Aorta (tissue), 5 donors: Measurements from ENCODE around the gene TMPRSS11B. TPM values are rescaled to one million over a fixed set of nuclear protein-coding genes. Genes with fewer than 3 reads are reported as not detected.
"Not testable (repeated sequence)": the region's sequence is repeated elsewhere in the genome, so short reads cannot be mapped to it uniquely, and the experiment has no call there.

ENCODE experiments used
- ATAC-seq: fragments of 200-7000 bp; cut with Tn5 transposase; one replicate; pipeline ENCODE4 v1.9.1; 2022; ENCODE audit warnings: moderate library complexity; ENCODE audit not compliant: low FRiP score
- DNase-seq, 2 donors: peaks; one replicate each; pipeline ENCODE4 v3.0.0-alpha.2; 2020
- H3K27ac ChIP-seq, 2 donors: one replicate each; pipeline ENCODE4 v1.5.1; 2013; ENCODE audit warnings: low read length in 2 of 2, mild to moderate bottlenecking in 2 of 2, moderate library complexity in 2 of 2, control low read depth in 1 of 2, inconsistent platforms in 1 of 2, low read depth in 1 of 2
- H3K27me3 ChIP-seq, 2 donors: one replicate each; pipeline ENCODE4 v1.6.1; 2013; ENCODE audit warnings: control low read depth in 1 of 2, low read length in 1 of 2, mild to moderate bottlenecking in 1 of 2, moderate library complexity in 1 of 2; ENCODE audit not compliant: insufficient read depth in 2 of 2, control insufficient read depth in 1 of 2
- H3K36me3 ChIP-seq, 2 donors: one replicate each; pipeline ENCODE4 v1.6.1; 2013; ENCODE audit warnings: control low read depth in 1 of 2, low read length in 1 of 2, mild to moderate bottlenecking in 1 of 2; ENCODE audit not compliant: insufficient read depth in 2 of 2, control insufficient read depth in 1 of 2
- H3K4me1 ChIP-seq, 2 donors: one replicate each; pipeline ENCODE4 v1.6.1; 2013; ENCODE audit warnings: low read length in 2 of 2, control low read depth in 1 of 2, mild to moderate bottlenecking in 1 of 2, moderate library complexity in 1 of 2; ENCODE audit not compliant: insufficient read depth in 2 of 2, control insufficient read depth in 1 of 2
- H3K4me3 ChIP-seq, 2 donors: one replicate each; pipeline ENCODE4 v1.5.1; 2013; ENCODE audit warnings: low read length in 2 of 2, control low read depth in 1 of 2, mild to moderate bottlenecking in 1 of 2
- H3K9me3 ChIP-seq: one replicate; pipeline ENCODE4 v1.6.1; 2013; ENCODE audit warnings: mild to moderate bottlenecking, low read length; ENCODE audit not compliant: control insufficient read depth
- WGBS, 2 donors: extraction: QIAGEN DNeasy Blood & Tissue Kit; methylation state at CpG; one replicate each; pipeline ENCODE4 v1.1.7; 2013; 5-methylcytosine and 5-hydroxymethylcytosine counted together
- intact Hi-C, 2 donors: fragments of 100-400 bp; cut with DNase I; formaldehyde crosslinking; loops; one replicate each; pipeline versions ENCODE4 v1.14.2 to v1.15.0; 2022
- long read RNA-seq, 2 donors: library from polyadenylated mRNA; unstranded; transcript quantifications; one replicate each; pipeline ENCODE4 v2.0.0, GENCODE V29; 2020 to 2021
- polyA plus RNA-seq, 2 donors: library from polyadenylated mRNA; stranded (reverse); fragments of 200-250 nt; gene quantifications; one replicate each; pipeline ENCODE4 v1.2.3, GENCODE V29; 2013
- total RNA-seq, 2 donors: library from RNA; stranded (reverse); fragmentation: NEBNext Ultra II Directional; extraction: Animal tissue kit (Norgen Biotek cat#: 25700); gene quantifications; one replicate each; pipeline ENCODE4 v1.2.1, GENCODE V29; 2021
- donor health status: healthy with polysubstance abuse.
- donor health status: Bipolar disorder and iron deficiency.
- donor health status: DM: no; HTN: no; CAD: no.
- donor health status: DM: no; HTN: no; CAD: no.
- donor health status: DM: yes; HTN: yes; CAD: no.

The TMPRSS11B gene, protein sequence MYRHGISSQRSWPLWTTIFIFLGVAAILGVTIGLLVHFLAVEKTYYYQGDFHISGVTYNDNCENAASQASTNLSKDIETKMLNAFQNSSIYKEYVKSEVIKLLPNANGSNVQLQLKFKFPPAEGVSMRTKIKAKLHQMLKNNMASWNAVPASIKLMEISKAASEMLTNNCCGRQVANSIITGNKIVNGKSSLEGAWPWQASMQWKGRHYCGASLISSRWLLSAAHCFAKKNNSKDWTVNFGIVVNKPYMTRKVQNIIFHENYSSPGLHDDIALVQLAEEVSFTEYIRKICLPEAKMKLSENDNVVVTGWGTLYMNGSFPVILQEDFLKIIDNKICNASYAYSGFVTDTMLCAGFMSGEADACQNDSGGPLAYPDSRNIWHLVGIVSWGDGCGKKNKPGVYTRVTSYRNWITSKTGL
- not detected for total RNA-seq
- polyA plus RNA-seq: 1 to 10 TPM in 1 of 2 donors, under 1 TPM in 1; 0.31 to 1.0 TPM
- long read RNA-seq, donor 1: 0 reads
- long read RNA-seq, donor 2: 0 reads

DNA sequence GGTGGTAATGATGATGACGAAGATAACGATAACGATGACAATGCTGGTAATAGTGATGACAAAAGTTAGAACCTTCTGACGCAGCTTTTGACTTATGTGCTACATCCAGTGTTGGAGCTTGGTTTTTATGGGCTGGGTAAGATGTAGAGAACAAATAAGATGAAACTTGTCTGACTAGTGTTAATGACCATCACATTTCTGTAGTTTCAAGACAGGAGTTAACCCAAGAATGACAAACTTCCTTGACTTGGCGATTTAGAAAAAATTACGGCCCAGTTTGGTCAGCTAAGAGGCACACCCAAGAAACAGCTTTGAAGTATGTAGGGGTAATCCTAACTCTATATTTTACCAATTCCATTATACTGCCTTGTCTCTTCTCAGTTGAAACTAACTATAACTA, at the start of gene TMPRSS11B:
Gene TMPRSS11B, minus strand, starts transcription at position 101 of the 400 bp plus-strand sequence. CDS start 136 bp downstream, outside the sequence.
- ATAC-seq: no peak
- Histone ChIP-seq H3K36me3 (no peaks in the 10 kb centered on the region), H3K27ac (no peak within 1 kb of the TSS), H3K4me3 (no peak within 1 kb of the TSS), H3K4me1 (no peaks in the 10 kb centered on the region), H3K27me3 (no peaks in the 10 kb centered on the region), H3K9me3 (no peaks in the 10 kb centered on the region)
- intact Hi-C loops: no loop called here
- WGBS, 2 donors: 87 to 89% methylated on average over 6 of the region's 6 CpGs
- DNase-seq: no peak

DNA sequence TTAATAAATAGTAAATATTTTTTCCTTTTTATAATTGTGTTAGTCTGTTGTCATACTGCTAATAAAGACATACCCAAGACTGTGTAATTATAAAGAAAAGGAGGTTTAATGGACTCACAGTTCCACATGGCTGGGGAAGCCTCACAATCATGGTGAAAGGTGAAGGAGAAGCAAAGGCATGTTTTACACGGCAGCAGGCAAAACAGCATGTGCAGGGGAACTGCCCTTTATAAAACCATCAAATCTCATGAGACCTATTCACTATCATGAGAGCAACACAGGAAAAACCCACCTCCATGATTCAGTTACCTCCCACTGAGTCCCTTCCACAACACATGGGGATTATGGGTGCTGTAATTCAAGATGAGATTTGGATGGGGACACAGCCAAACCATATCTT, 45.8 kb upstream of the TMPRSS11B start:
- 83 to 92% methylated on average over 1 of the region's 1 CpG for WGBS, 2 donors
- H3K4me1 ChIP-seq: no peaks in the 10 kb centered on the region
- ATAC-seq: no peak
- no peak overlapping the region for H3K27ac ChIP-seq
- intact Hi-C loops: no loop called here
- no peaks in the 10 kb centered on the region for H3K9me3 ChIP-seq
- no peaks in the 10 kb centered on the region for H3K27me3 ChIP-seq
- DNase-seq: no peak
- no peak overlapping the region for H3K4me3 ChIP-seq
- peaks cover 0 to 2% of the 10 kb centered on the region in 2 donors for H3K36me3 ChIP-seq

DNA sequence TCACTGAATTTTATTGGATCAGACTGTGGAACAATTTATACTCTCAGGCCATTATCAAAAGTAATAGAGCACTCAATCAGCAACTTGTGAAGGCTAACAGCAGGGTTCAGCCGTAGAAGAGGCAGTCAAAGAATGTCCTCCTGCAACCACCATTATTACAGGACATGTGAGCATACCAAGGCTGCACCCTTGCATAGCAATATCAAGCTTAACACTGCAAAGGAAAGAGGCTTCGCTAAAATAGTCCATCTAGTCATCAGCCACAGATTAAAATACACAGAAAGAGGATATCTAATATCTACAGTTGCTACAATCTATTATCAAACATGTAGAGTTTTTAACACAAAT, 42.9 kb upstream of the TMPRSS11B start:
- ATAC-seq: no peak
- H3K27ac ChIP-seq: no peak overlapping the region
- DNase-seq: no peak
- no peaks in the 10 kb centered on the region for H3K27me3 ChIP-seq
- H3K4me1 ChIP-seq: no peaks in the 10 kb centered on the region
- no peaks in the 10 kb centered on the region for H3K36me3 ChIP-seq
- intact Hi-C loops: no loop called here
- H3K4me3 ChIP-seq: no peak overlapping the region
- no peaks in the 10 kb centered on the region for H3K9me3 ChIP-seq
- 47 to 66% methylated on average over 2 of the region's 2 CpGs for WGBS, 2 donors

DNA sequence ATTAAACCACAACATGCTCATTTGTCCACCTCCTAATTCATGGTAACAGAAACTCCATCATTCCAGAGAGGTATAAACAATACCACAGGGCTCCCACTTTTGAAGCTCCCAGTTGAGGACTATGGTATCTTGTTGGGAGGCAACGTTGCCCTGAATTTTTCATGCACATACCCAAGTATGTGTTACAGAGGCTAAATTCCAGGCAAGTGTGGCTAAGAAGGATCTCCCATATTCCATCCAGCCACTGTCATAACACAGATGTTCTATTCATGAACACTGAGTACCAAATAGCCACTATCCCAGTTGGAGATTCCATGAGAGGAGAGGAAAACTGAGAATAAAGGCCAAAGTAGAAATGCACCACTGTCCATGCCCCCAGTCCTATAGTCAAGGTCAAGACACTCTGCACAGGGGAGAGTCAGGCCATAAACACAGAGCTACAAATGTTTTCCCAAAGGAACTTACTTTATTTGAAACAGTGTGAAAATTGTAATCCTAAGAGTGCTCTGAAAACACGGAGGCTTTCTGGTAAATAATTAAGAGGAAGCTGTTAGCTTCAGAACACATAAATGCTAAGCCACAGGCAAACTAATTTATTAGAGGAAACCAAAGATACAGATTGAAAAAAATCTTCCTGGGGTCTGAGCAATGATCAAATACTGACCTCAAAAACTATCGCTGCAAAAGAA, 42.4 kb upstream of the TMPRSS11B start:
- H3K27me3 ChIP-seq: no peaks in the 10 kb centered on the region
- DNase-seq: no peak
- 52 to 68% methylated on average over 3 of the region's 3 CpGs for WGBS, 2 donors

GRCh38 chr4:68283714-68284113, 38.2 kb upstream of the TMPRSS11B start:
- Histone ChIP-seq H3K9me3 (no peaks in the 10 kb centered on the region), H3K27me3 (no peaks in the 10 kb centered on the region), H3K27ac (no peak overlapping the region), H3K4me1 (no peaks in the 10 kb centered on the region), H3K4me3 (no peak overlapping the region), H3K36me3 (no peaks in the 10 kb centered on the region)
- ATAC-seq (no peak), DNase-seq (no peak)
- WGBS, 2 donors: 81% methylated on average over 3 of the region's 3 CpGs
- intact Hi-C loops: no loop called here

More for the DNA sequence above, 42.4 kb upstream of the TMPRSS11B start:
- H3K4me1 ChIP-seq: no peaks in the 10 kb centered on the region
- H3K27ac ChIP-seq: no peak overlapping the region
- intact Hi-C loops: no loop called here
- no peak overlapping the region for H3K4me3 ChIP-seq
- ATAC-seq: no peak
- H3K9me3 ChIP-seq: no peaks in the 10 kb centered on the region
- no peaks in the 10 kb centered on the region for H3K36me3 ChIP-seq

- intact Hi-C loops: no loop called here
- Histone ChIP-seq H3K27me3 (no peaks in the 10 kb centered on the region), H3K4me1 (no peaks in the 10 kb centered on the region), H3K9me3 (no peaks in the 10 kb centered on the region), H3K4me3 (no peak overlapping the region), H3K36me3 (no peaks in the 10 kb centered on the region), H3K27ac (no peak overlapping the region)
- ATAC-seq (no peak), DNase-seq (no peak)
- WGBS, 2 donors: 84 to 86% methylated on average over 2 of the region's 2 CpGs
These were observed 37.6 kb upstream of the TMPRSS11B start for GRCh38 chr4:68283095-68283494.

- H3K27me3 ChIP-seq, H3K27ac ChIP-seq, ATAC-seq, DNase-seq, H3K36me3 ChIP-seq, H3K9me3 ChIP-seq, H3K4me1 ChIP-seq, intact Hi-C loops, H3K4me3 ChIP-seq: not testable (repeated sequence)
- 82 to 87% methylated on average over 10 of the region's 10 CpGs for WGBS, 2 donors
These were observed 36.6 kb upstream of the TMPRSS11B start for GRCh38 chr4:68281796-68282740.

DNA sequence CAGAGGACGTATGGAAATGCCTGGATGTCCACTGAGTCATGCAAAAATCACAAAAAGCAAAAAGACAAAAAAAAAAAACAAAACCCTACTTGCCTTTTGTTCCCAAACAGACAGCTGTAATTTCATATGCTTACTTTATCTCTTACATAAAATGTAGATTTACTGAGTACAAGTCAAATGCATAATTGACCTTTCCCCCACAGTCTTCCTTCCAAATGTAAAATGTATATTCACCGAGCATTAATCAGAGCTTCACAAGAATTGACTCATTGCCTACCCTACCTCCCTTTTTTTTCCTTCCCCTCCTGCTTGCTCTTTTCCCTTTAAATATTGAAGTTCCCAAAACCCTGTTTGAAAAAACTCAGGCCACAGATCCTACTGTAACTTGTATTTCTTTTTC, 32.5 kb upstream of the TMPRSS11B start:
- H3K36me3 ChIP-seq: no peaks in the 10 kb centered on the region
- WGBS, 2 donors: 75 to 78% methylated on average over 2 of the region's 2 CpGs
- no peak overlapping the region for H3K4me3 ChIP-seq
- no peaks in the 10 kb centered on the region for H3K9me3 ChIP-seq
- no peak for ATAC-seq
- DNase-seq: no peak
- intact Hi-C loops: no loop called here
- H3K4me1 ChIP-seq: no peaks in the 10 kb centered on the region
- H3K27ac ChIP-seq: no peak overlapping the region
- H3K27me3 ChIP-seq: peaks cover 0 to 1% of the 10 kb centered on the region in 2 donors
